ENCODE measurements around the gene MOB2. TPM values are rescaled to one million over a fixed set of nuclear protein-coding genes. Genes with fewer than 3 reads are reported as not detected.

MOB2 gene
- total RNA-seq, 1 experiment from 2014 or later: 22.7 TPM

- H3K9me3 Mint-ChIP-seq: peaks cover 0 to 6% of the 10 kb centered on the region in 2 experiments; a peak in 1 of 5 replicates
- H3K27ac Mint-ChIP-seq: no peak overlapping the region
- H4K91ac ChIP-seq (ENCODE audit: insufficient read length, low read depth, low read length): no peak overlapping the region
- H3T11ph ChIP-seq (ENCODE audit: low read length): no peak overlapping the region
- H4K20me1 ChIP-seq (ENCODE audit: control insufficient read depth, insufficient read depth, insufficient read length): no peaks in the 10 kb centered on the region
- no peaks in the 10 kb centered on the region for H3K4me1 Mint-ChIP-seq
- no peak overlapping the region for H2BK120ac ChIP-seq (ENCODE audit: low read depth, low read length, poor library complexity, severe bottlenecking)
- no peak overlapping the region for H3K23ac ChIP-seq (ENCODE audit: insufficient read length, low read depth, low read length)
- peaks cover 8% of the 10 kb centered on the region; the same call in 1 of the 2 replicates for H3K79me2 ChIP-seq (ENCODE audit: insufficient read depth, low read length)
- no peak overlapping the region for H4K5ac ChIP-seq (ENCODE audit: insufficient read length, low read depth, low read length)
- H3K4me1 ChIP-seq (ENCODE audit: insufficient read depth, low read length): no peaks in the 10 kb centered on the region
- TF ChIP-seq CTCF (conservative IDR thresholded peaks at IDR 0.05): no peak
- peak overlapping the region in 1 of 2 experiments; percentile 57; a peak in 2 of 5 replicates for H3K4me3 Mint-ChIP-seq
- no peak overlapping the region for H3K18ac ChIP-seq (ENCODE audit: insufficient read length, low read depth, low read length)
- no peak overlapping the region for H2BK12ac ChIP-seq (ENCODE audit: insufficient read length, low read depth, low read length)
- H3K23me2 ChIP-seq (ENCODE audit: insufficient read length, low read depth, low read length, poor library complexity, severe bottlenecking): no peaks in the 10 kb centered on the region
- H3K79me1 ChIP-seq (ENCODE audit: insufficient read depth, low read depth, low read length, poor library complexity, severe bottlenecking): no peaks in the 10 kb centered on the region
- no CpG with 5 or more reads among the region's 22 CpGs for WGBS (ENCODE audit: extremely low coverage, insufficient read length, low lambda C conversion rate)
- no peak overlapping the region for H2BK5ac ChIP-seq (ENCODE audit: insufficient read length, low read length)
- H3K9ac ChIP-seq (ENCODE audit: extremely low read depth, insufficient read length, low read length): no peak overlapping the region
- no peaks in the 10 kb centered on the region for H3K27me3 Mint-ChIP-seq (ENCODE audit: low read depth)
- H2AK5ac ChIP-seq (ENCODE audit: insufficient read length, low read length): no peak overlapping the region
- no peak overlapping the region for H2AFZ ChIP-seq (ENCODE audit: low read length)
- no peak for DNase-seq
- no peak overlapping the region for H3K56ac ChIP-seq (ENCODE audit: insufficient read length, low read depth, low read length)
- H3K9me3 ChIP-seq (ENCODE audit: control insufficient read depth, low read depth, low read length): no peaks in the 10 kb centered on the region
- no peak overlapping the region for H2BK15ac ChIP-seq (ENCODE audit: low read depth, low read length)
- no peak overlapping the region for H3K14ac ChIP-seq (ENCODE audit: insufficient read depth, low read length)
- no peaks in the 10 kb centered on the region for H3K36me3 Mint-ChIP-seq (ENCODE audit: insufficient read depth in 1 of 3, low read depth in 3 of 3)
- no peak overlapping the region for H4K8ac ChIP-seq (replicated peaks; ENCODE audit: insufficient read length, low read depth, low read length)
- no peaks in the 10 kb centered on the region for H3K27me3 ChIP-seq (ENCODE audit: insufficient read depth, low read length)
- no peak overlapping the region for H3K4ac ChIP-seq (ENCODE audit: low read depth, low read length)
- H3K4me2 ChIP-seq (ENCODE audit: insufficient read depth, insufficient read length, low read length): no peak overlapping the region
- no peak overlapping the region for H3K27ac ChIP-seq (ENCODE audit: insufficient read length, low read depth, low read length)
- no peak overlapping the region for H2BK20ac ChIP-seq (ENCODE audit: low read depth, low read length, poor library complexity, severe bottlenecking)
Measured at GRCh38 chr11:1428762-1429316, 57.7 kb downstream of the MOB2 start.
